ENCODE results near the gene ADAMTS8.

The ADAMTS8 gene

DNA sequence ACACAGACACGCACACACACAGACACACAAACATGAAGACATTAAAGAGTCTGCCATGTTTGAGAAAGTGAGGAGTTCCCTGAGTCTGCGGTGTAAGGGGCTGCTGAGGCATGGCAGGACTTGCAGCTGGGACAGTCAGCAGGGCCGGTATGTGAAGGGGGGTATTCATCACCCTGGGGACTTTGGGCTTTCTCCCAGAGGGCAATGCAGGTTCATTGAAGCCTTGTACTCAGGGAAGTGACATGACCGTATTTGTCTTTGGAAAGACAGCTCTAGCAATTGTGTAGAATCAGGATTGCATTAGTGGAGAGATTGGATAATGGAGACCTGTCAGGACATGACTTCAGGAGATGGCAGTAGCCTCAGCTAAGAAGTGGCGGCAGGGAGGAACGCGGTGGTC lies 9.4 kb upstream of the ADAMTS8 start:
- Mint-ChIP-seq H3K4me3 (no peak overlapping the region), H3K27me3 (ENCODE audit: low read depth) (peaks cover 16% of the 10 kb centered on the region), H3K9me3 (no peaks in the 10 kb centered on the region), H3K36me3 (ENCODE audit: low read depth) (no peaks in the 10 kb centered on the region), H3K27ac (no peak overlapping the region), H3K4me1 (ENCODE audit: low read depth) (peaks cover 16% of the 10 kb centered on the region)

DNA sequence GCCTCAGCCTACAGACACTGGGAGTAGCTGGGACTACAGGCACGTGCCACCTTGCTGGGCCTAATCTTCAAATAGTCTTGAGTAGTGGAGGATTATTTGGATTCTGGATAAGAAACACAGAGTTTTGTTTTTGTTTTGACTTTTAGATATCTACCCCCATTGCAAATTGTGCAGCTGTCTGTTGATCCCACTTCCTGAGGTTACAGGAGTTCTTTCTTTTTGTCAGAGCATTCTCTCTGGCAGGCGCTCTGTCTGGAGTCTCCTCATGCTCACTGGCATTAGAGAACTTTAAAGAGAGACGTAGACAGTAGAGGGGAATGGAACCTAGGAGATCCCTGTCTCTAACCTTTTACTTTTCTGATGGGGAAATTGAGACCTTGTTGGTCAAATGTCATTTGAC lies 7.8 kb upstream of the ADAMTS8 start:
- peaks cover 16% of the 10 kb centered on the region for H3K4me1 Mint-ChIP-seq (ENCODE audit: low read depth)
- peaks cover 19% of the 10 kb centered on the region for H3K27me3 Mint-ChIP-seq (ENCODE audit: low read depth)
- H3K36me3 Mint-ChIP-seq (ENCODE audit: low read depth): no peaks in the 10 kb centered on the region
- no peak overlapping the region for H3K4me3 Mint-ChIP-seq
- no peak overlapping the region for H3K27ac Mint-ChIP-seq
- H3K9me3 Mint-ChIP-seq: no peaks in the 10 kb centered on the region

- no peaks in the 10 kb centered on the region for H3K9me3 Mint-ChIP-seq
- no peak overlapping the region for H3K27ac Mint-ChIP-seq
- peaks cover 23% of the 10 kb centered on the region for H3K27me3 Mint-ChIP-seq (ENCODE audit: low read depth)
- H3K4me1 Mint-ChIP-seq (ENCODE audit: low read depth): peaks cover 16% of the 10 kb centered on the region
- no peak overlapping the region for H3K4me3 Mint-ChIP-seq
- H3K36me3 Mint-ChIP-seq (ENCODE audit: low read depth): no peaks in the 10 kb centered on the region
Observed at GRCh38 chr11:130435671-130436070, 7.3 kb upstream of the ADAMTS8 start.

- Mint-ChIP-seq H3K4me3 (no peak overlapping the region), H3K9me3 (no peaks in the 10 kb centered on the region), H3K27me3 (ENCODE audit: low read depth) (peaks cover 33% of the 10 kb centered on the region), H3K4me1 (ENCODE audit: low read depth) (peaks cover 14% of the 10 kb centered on the region), H3K36me3 (ENCODE audit: low read depth) (no peaks in the 10 kb centered on the region), H3K27ac (no peak overlapping the region)
Observed at GRCh38 chr11:130434521-130435223, 6.3 kb upstream of the ADAMTS8 start.

DNA sequence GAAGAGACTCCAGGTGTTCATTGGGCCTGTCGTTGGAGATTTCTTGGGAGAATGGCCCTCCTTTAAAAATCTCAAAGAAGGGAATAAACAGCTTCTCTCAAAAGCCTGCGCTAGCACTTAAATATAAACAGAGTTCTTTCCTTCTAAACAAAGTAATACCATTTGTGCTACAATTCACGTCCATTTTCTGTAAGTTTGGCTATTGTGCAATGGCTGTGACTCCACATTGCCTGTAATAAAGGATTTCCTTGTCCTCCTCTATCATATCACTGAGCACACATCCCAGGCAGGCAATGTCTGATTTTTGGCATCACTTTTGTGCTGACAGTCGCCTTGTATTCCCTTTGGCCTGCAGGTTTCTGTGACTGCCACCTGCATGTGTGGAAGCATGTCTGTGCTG lies 4.9 kb upstream of the ADAMTS8 start:
- Mint-ChIP-seq H3K9me3 (no peaks in the 10 kb centered on the region), H3K36me3 (ENCODE audit: low read depth) (no peaks in the 10 kb centered on the region), H3K4me1 (ENCODE audit: low read depth) (peaks cover 7% of the 10 kb centered on the region), H3K4me3 (no peak overlapping the region), H3K27me3 (ENCODE audit: low read depth) (peaks cover 41% of the 10 kb centered on the region), H3K27ac (no peak overlapping the region)

DNA sequence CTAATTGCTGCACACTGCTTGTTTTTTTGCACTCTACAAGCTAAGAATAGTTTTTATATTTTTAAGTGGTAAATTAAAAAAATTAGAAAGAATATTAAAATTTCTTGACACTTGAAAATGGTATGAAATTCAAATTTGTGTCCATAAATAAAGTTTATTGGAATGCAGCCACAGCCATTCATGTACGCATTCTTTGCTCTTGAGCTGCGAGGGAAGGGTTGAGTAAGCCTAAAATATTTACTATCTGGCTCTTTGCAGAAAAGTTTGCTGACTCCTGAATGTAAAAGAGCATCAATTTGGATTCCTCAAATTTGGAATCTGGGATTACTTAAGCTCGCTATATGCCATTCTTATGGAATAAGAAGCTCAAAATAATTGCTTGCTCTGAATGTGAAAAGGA lies 3.4 kb upstream of the ADAMTS8 start:
- Mint-ChIP-seq H3K9me3 (no peaks in the 10 kb centered on the region), H3K4me3 (no peak overlapping the region), H3K36me3 (ENCODE audit: low read depth) (no peaks in the 10 kb centered on the region), H3K27me3 (ENCODE audit: low read depth) (peaks cover 48% of the 10 kb centered on the region), H3K27ac (no peak overlapping the region), H3K4me1 (ENCODE audit: low read depth) (peaks cover 4% of the 10 kb centered on the region)

DNA sequence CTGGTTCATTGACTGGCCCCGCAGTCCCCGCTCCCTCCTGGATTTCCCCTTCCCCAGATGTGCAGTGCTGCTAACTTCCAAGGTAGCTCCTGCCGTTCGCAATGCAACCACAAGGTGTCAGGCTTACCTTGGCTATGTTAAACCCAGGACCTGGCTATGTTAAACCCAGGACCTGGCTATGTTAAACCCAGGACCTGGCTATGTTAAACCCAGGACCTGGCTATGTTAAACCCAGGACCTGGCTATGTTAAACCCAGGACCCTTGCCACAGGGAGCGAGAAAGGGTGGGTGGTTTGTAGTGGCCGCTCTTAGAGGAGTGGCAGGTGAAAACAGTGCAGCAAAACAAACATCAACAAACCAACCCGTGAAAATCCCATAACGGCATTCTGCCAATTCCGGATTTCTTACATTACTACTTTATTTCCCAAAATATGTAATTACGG lies 2.9 kb upstream of the ADAMTS8 start:
- no peaks in the 10 kb centered on the region for H3K36me3 Mint-ChIP-seq (ENCODE audit: low read depth)

DNA sequence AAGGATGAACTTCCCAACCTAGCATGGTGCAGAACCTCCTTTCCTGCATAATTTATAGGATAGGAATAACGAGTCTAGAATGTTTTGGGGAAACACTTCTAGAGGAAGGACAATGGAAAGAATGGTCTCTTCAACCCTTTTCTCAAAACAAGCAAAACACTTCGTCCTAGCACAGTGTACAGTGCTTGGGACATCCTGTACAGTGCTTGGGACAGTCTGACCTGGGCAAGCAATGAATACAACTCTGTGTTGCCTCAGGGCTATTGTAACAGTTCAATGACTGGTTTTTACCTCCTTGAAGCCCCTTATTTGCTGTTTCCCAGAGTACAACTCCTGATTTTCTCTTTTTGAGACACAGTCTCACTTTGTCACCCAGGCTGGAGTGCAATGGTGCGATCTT lies 1.6 kb upstream of the ADAMTS8 start:
- peaks cover 4% of the 10 kb centered on the region for H3K4me1 Mint-ChIP-seq (ENCODE audit: low read depth)
- no peak overlapping the region for H3K4me3 Mint-ChIP-seq
- H3K36me3 Mint-ChIP-seq (ENCODE audit: low read depth): no peaks in the 10 kb centered on the region
- no peak overlapping the region for H3K27ac Mint-ChIP-seq
- H3K27me3 Mint-ChIP-seq (ENCODE audit: low read depth): peaks cover 62% of the 10 kb centered on the region
- no peaks in the 10 kb centered on the region for H3K9me3 Mint-ChIP-seq

More for the DNA sequence above, 2.9 kb upstream of the ADAMTS8 start:
- no peak overlapping the region for H3K4me3 Mint-ChIP-seq
- H3K4me1 Mint-ChIP-seq (ENCODE audit: low read depth): peaks cover 4% of the 10 kb centered on the region
- H3K9me3 Mint-ChIP-seq: no peaks in the 10 kb centered on the region
- no peak overlapping the region for H3K27ac Mint-ChIP-seq
- H3K27me3 Mint-ChIP-seq (ENCODE audit: low read depth): peaks cover 49% of the 10 kb centered on the region

DNA sequence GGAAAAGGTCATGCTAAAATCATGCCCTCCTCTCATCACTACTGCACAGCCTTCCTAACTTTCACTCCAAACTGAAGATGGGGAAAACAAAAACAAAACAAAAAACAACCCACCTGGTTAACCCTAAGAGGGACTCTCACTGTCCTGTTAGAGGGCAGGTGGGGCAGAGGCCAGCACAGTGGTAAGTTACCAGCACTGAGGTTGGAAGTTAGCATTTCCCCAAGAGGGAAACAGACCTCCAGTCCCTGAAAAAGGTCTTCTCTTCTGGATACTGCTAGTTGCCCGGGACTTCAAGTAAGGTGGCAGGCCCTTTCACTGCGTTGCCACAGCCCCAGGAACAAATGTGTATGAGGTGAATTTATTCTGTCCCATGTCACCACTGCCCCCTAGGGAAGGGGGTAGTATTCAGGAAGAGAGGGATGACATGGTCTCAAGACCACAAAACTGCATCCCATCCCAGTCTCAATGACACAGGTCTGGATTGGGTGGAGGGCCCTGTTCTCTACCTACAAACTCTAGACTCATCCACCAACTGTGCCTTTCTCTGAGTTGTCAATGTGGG lies 792 bp upstream of the ADAMTS8 start:
- H3K27ac Mint-ChIP-seq: no peak overlapping the region
- H3K4me3 Mint-ChIP-seq: peak overlapping the region; percentile 19
- no peaks in the 10 kb centered on the region for H3K9me3 Mint-ChIP-seq

GRCh38 chr11:130427581-130428315 lies 661 bp downstream of the ADAMTS8 start:
- Mint-ChIP-seq H3K4me1 (ENCODE audit: low read depth) (peaks cover 4% of the 10 kb centered on the region), H3K27me3 (ENCODE audit: low read depth) (peaks cover 70% of the 10 kb centered on the region), H3K36me3 (ENCODE audit: low read depth) (no peaks in the 10 kb centered on the region), H3K27ac (no peak overlapping the region), H3K9me3 (no peaks in the 10 kb centered on the region), H3K4me3 (no peak overlapping the region)

More for the DNA sequence above, 792 bp upstream of the ADAMTS8 start:
- Mint-ChIP-seq H3K36me3 (ENCODE audit: low read depth) (no peaks in the 10 kb centered on the region), H3K27me3 (ENCODE audit: low read depth) (peaks cover 70% of the 10 kb centered on the region), H3K4me1 (ENCODE audit: low read depth) (peaks cover 4% of the 10 kb centered on the region)

DNA sequence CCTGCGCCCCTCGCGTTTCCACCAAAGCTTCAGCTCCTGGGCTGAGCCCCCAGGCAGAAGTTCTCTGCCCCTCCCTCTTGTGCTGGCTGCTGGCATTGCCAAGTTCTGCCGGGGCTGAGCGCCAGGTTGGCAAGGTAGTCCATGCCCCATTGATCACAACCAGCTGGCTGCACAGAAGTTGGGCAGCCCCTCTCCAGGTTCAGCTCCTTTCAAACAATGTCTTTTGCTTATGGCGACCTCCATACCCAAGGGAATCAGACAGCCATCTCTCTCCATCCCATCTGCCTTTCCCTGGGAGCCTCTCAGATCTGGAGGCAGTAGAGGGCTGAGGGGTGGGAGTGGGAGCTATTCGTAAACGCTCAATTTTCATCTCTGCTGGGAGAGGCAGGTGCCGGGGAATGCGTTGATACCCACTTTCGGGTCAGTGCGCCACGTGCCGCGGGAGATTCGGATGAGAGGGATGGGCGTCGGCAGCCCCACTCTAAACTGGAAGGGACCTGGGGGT lies 1.5 kb downstream of the ADAMTS8 start:
- H3K27me3 Mint-ChIP-seq (ENCODE audit: low read depth): peaks cover 70% of the 10 kb centered on the region
- H3K4me1 Mint-ChIP-seq (ENCODE audit: low read depth): peaks cover 4% of the 10 kb centered on the region
- H3K4me3 Mint-ChIP-seq: no peak overlapping the region
- H3K27ac Mint-ChIP-seq: no peak overlapping the region
- no peaks in the 10 kb centered on the region for H3K9me3 Mint-ChIP-seq
- H3K36me3 Mint-ChIP-seq (ENCODE audit: low read depth): no peaks in the 10 kb centered on the region

- H3K36me3 Mint-ChIP-seq (ENCODE audit: low read depth): no peaks in the 10 kb centered on the region
Observed at GRCh38 chr11:130426223-130426836, 2.1 kb downstream of the ADAMTS8 start.

DNA sequence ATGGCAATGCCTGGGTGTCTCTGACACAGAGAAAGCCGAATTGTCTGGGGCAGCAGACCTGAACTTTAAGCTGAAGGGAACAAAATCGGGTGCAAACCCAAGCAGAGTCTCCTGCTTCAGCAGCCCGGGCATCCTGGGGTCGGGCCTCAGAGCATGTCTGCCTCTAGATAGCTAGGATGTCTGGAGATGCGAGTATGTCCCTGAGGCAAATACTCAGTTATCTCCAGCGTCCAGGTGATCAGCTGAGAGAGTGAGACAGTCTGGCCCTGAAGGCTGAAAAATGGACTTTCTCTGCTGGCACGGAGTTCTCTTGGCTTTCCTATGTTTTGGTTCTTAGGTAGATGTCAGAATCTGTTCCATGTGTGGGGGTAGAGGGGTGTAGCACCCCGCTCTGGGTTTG lies 3.3 kb downstream of the ADAMTS8 start:
- Mint-ChIP-seq H3K27me3 (ENCODE audit: low read depth) (peaks cover 58% of the 10 kb centered on the region), H3K27ac (no peak overlapping the region), H3K4me1 (ENCODE audit: low read depth) (peaks cover 4% of the 10 kb centered on the region), H3K36me3 (ENCODE audit: low read depth) (no peaks in the 10 kb centered on the region), H3K4me3 (no peak overlapping the region), H3K9me3 (no peaks in the 10 kb centered on the region)

More at GRCh38 chr11:130426223-130426836, 2.1 kb downstream of the ADAMTS8 start:
- no peak overlapping the region for H3K27ac Mint-ChIP-seq
- H3K9me3 Mint-ChIP-seq: no peaks in the 10 kb centered on the region
- H3K27me3 Mint-ChIP-seq (ENCODE audit: low read depth): peaks cover 69% of the 10 kb centered on the region
- H3K4me3 Mint-ChIP-seq: no peak overlapping the region
- peaks cover 4% of the 10 kb centered on the region for H3K4me1 Mint-ChIP-seq (ENCODE audit: low read depth)

GRCh38 chr11:130424613-130425140 lies 3.7 kb downstream of the ADAMTS8 start:
- no peak overlapping the region for H3K27ac Mint-ChIP-seq
- H3K4me1 Mint-ChIP-seq (ENCODE audit: low read depth): peaks cover 4% of the 10 kb centered on the region
- H3K4me3 Mint-ChIP-seq: no peak overlapping the region
- H3K9me3 Mint-ChIP-seq: no peaks in the 10 kb centered on the region
- H3K36me3 Mint-ChIP-seq (ENCODE audit: low read depth): no peaks in the 10 kb centered on the region
- peaks cover 54% of the 10 kb centered on the region for H3K27me3 Mint-ChIP-seq (ENCODE audit: low read depth)
